ENCODE measurements around the gene WDR91. TPM values are rescaled to one million over a fixed set of nuclear protein-coding genes. Genes with fewer than 3 reads are reported as not detected.
"Not testable (repeated sequence)": the region's sequence is repeated elsewhere in the genome, so short reads cannot be mapped to it uniquely, and the experiment has no call there.

The WDR91 gene
- polyA plus RNA-seq, 3 donors from 2014 or later, result 2.1 to 5.8 (median 3.2) TPM

DNA sequence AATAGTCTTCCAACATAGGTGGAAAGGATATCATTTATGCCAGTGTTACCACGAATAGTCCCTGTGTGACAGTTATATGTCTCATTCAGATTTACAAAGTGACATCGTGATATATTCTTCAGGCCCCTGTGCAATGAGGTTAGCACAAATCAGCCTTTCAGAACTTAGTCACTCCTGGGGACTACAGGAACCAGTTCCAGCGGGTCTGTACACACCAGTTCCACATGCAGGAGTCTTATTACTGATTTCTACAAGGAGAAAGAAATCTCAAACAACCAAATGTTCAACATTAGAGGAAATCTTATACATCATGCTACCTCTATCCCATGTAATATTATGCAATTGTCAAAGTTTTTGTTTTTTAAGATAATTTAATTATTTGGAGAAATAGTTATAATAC, 4.4 kb upstream of the WDR91 start:
- no peak overlapping the region for H3K27ac Mint-ChIP-seq
- H3K4me1 Mint-ChIP-seq, result peaks cover 6 to 14% of the 10 kb centered on the region in 2 donors
- H3K36me3 Mint-ChIP-seq, result no peaks in the 10 kb centered on the region
- peaks cover 4 to 7% (median 7%) of the 10 kb centered on the region in 3 donors for H3K27me3 Mint-ChIP-seq (ENCODE audit: low read depth in 3 of 3)
- no peak overlapping the region for H3K4me3 Mint-ChIP-seq
- DNase-seq, result no peak
- no peaks in the 10 kb centered on the region for H3K9me3 Mint-ChIP-seq

DNA sequence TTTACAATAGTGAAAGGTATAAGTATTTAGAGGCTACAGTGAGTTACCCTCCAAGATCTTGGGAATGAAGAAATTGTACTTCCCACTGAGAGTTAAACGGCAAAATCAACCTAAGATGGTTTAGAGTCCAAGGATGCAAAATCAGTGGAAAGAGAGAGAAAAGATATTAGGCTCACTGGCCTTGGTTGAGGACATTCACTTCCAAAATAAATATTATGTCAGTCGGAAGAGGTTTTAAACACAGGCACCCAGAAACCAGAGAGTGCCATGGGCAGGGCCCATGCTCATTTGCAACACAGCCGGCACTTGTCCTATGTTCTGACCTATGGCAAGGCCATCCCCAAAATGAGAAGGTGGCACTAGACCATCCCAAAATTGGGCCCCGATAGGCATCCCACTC, 3.9 kb upstream of the WDR91 start:
- Mint-ChIP-seq H3K4me1 (peaks cover 12 to 20% of the 10 kb centered on the region in 2 donors), H3K36me3 (no peaks in the 10 kb centered on the region), H3K4me3 (no peak overlapping the region), H3K9me3 (no peaks in the 10 kb centered on the region), H3K27me3 (ENCODE audit: low read depth in 3 of 3) (peaks cover 4 to 8% (median 7%) of the 10 kb centered on the region in 3 donors), H3K27ac (no peak overlapping the region)
- DNase-seq, result no peak

DNA sequence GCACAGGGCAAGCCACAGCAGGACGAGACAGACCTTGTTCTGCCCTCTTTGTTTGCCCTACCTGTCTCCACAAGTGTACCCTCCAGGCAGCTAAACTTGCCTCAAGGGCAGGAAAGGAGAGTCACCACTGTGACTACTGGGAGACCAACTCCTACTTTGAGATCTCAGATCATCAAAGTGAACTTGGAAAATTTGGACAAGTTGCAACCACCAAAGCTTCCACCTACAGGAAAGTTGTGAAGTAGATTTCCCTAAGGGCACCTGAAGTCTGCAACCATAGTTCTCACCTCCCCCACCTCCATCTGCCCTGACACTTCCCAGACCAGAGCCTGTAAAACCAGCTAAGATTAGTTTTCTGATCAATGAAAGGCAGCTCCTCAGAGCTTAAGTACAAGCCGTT, 2.5 kb upstream of the WDR91 start:
- H3K4me3 Mint-ChIP-seq, result peak overlapping the region in 1 of 5 donors; percentile 51
- H3K36me3 Mint-ChIP-seq, result no peaks in the 10 kb centered on the region
- no peak for DNase-seq
- peaks cover 14 to 28% of the 10 kb centered on the region in 2 donors for H3K4me1 Mint-ChIP-seq
- no peak overlapping the region for H3K27ac Mint-ChIP-seq
- H3K27me3 Mint-ChIP-seq (ENCODE audit: low read depth in 3 of 3), result peaks cover 4 to 8% (median 7%) of the 10 kb centered on the region in 3 donors
- H3K9me3 Mint-ChIP-seq, result no peaks in the 10 kb centered on the region

DNA sequence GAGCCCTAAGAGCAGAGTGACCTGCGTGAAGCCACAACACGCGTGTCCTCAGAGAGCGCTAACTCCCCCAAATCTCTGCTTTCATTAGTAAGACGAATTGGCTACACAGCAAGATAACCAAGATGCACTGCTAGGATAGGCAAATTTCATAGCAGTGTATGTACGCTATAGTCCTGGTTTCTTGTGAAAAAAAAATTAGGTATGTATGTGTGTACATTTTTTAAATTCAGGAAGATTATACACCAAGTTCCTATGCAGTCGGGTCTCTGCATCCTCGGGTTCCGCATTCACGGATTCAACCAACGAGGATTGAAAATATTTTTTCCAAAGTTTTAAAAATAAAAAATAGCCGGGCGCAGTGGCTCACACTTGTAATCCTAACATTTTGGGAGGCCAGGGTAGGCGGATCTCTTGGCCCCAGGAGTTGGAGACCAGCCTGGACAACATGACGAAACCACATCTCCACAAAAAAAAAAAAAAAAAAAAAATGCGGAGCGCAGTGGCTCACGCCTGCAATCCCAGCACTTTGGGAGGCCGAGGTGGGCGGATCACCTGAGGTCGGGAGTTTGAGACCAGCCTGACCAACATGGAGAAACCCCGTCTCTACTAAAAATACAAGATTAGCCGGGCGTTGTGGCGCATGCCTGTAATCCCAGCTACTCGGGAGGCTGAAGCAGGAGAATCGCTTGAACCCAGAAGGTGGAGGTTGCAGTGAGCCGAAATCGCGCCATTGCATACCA, 790 bp upstream of the WDR91 start:
- not testable (repeated sequence) for DNase-seq; H3K9me3 Mint-ChIP-seq; H3K27me3 Mint-ChIP-seq (ENCODE audit: low read depth in 3 of 3)
- H3K4me3 Mint-ChIP-seq, result peak overlapping the region; percentile 92 to 97 (median 96)
- peaks cover 0 to 11% (median 0%) of the 10 kb centered on the region in 3 donors for H3K36me3 Mint-ChIP-seq
- peak overlapping the region; percentile 89 to 95 (median 92) for H3K27ac Mint-ChIP-seq
- peaks cover 19 to 42% of the 10 kb centered on the region in 2 donors for H3K4me1 Mint-ChIP-seq

DNA sequence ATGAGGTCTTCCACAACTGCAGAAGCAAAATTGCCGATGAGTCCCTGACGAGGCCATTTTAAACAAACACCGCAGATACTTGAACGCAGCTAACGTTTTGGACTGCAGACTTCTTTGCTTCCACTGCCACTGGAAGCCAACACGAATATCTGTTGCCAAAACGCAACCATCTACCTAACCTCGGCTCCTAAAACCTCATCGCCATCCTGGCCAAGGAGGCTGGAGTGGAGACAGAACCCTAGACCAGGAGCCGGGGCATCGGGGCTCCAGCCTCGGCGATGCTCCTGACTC, 493 bp downstream of the WDR91 start:
- no peak for DNase-seq
- H3K4me3 Mint-ChIP-seq, result peak overlapping the region; percentile 92 to 97 (median 96)
- H3K36me3 Mint-ChIP-seq, result peaks cover 0 to 17% (median 4%) of the 10 kb centered on the region in 3 donors
- peaks cover 19 to 47% of the 10 kb centered on the region in 2 donors for H3K4me1 Mint-ChIP-seq
- peaks cover 4 to 5% (median 4%) of the 10 kb centered on the region in 3 donors for H3K27me3 Mint-ChIP-seq (ENCODE audit: low read depth in 3 of 3)
- peak overlapping the region; percentile 78 to 99 (median 94) for H3K27ac Mint-ChIP-seq
- no peaks in the 10 kb centered on the region for H3K9me3 Mint-ChIP-seq

DNA sequence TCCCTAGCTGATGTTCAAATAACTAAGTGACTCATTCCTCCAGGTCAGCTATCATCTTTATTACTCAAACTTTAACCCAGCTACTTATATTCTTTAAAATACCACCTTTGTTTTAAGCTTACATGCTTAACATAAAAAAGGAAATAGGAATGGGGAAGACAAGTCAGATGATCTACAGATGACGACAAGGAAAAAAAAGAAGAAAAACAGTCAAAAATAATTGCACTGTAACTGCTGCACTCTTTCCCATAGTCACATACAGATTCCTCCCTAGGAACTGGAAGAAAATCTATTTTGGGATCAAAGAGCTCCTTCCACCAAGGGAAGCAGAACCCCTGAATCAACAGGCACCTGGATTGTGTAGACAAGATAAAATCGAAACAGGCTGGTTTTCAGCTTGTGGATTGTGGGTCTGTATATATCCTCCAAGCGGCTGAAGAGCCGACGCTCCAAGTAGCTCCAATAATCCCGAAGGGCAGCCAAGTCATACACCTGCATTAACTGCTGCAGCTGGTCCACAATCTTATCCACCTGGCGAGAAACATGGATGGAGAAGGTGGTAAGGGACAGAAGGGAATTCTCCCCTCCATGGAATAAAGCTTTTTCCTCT, 2.0 kb downstream of the WDR91 start:
- H3K27me3 Mint-ChIP-seq (ENCODE audit: low read depth in 3 of 3), result peaks cover 4 to 5% (median 4%) of the 10 kb centered on the region in 3 donors
- no peak for DNase-seq
- peaks cover 4 to 28% (median 6%) of the 10 kb centered on the region in 3 donors for H3K36me3 Mint-ChIP-seq
- H3K27ac Mint-ChIP-seq, result peak overlapping the region in 1 of 6 donors; percentile 28
- peak overlapping the region in 3 of 5 donors; percentile 38 to 43 (median 42) for H3K4me3 Mint-ChIP-seq
- H3K9me3 Mint-ChIP-seq, result no peaks in the 10 kb centered on the region
- peaks cover 19 to 47% of the 10 kb centered on the region in 2 donors for H3K4me1 Mint-ChIP-seq

DNA sequence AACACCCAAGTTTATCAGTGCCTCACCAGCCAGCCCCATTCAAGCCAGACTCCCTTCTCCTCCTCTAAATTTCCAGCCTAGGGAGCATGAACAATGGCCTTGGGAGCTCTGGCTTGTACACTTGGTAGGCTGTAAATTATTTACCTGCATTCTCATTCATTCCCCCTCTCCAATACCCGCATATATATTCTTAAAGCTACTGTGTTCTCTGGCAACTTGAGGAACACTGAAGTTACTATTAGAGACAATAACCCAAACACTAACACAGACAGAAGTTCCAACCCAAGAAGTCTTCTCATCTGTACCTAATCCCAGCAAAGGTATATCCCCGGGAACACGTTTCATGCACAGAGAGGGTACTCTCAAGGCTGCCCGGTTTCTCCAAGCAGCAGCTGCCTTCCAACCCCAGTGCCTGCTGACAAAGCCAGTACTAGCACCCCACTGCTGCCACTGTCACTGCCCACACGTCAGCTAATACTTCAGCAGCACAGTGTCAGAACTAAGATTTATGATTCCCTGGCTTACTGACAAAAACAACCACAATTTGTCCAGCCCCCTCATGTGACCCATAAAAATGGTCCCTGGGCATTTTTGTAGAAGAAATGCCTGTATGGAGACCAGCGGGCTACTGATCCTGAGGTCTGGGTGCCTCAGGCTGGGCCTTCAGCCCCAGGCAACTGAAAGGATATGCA, 3.1 kb downstream of the WDR91 start:
- peaks cover 19 to 47% of the 10 kb centered on the region in 2 donors for H3K4me1 Mint-ChIP-seq
- peaks cover 9 to 38% (median 12%) of the 10 kb centered on the region in 3 donors for H3K36me3 Mint-ChIP-seq
- H3K9me3 Mint-ChIP-seq, result no peaks in the 10 kb centered on the region
- peaks cover 4 to 5% (median 4%) of the 10 kb centered on the region in 3 donors for H3K27me3 Mint-ChIP-seq (ENCODE audit: low read depth in 3 of 3)
- no peak for DNase-seq
- H3K4me3 Mint-ChIP-seq, result peak overlapping the region in 1 of 5 donors; percentile 26
- peak overlapping the region in 2 of 6 donors; percentile 9 to 50 for H3K27ac Mint-ChIP-seq

DNA sequence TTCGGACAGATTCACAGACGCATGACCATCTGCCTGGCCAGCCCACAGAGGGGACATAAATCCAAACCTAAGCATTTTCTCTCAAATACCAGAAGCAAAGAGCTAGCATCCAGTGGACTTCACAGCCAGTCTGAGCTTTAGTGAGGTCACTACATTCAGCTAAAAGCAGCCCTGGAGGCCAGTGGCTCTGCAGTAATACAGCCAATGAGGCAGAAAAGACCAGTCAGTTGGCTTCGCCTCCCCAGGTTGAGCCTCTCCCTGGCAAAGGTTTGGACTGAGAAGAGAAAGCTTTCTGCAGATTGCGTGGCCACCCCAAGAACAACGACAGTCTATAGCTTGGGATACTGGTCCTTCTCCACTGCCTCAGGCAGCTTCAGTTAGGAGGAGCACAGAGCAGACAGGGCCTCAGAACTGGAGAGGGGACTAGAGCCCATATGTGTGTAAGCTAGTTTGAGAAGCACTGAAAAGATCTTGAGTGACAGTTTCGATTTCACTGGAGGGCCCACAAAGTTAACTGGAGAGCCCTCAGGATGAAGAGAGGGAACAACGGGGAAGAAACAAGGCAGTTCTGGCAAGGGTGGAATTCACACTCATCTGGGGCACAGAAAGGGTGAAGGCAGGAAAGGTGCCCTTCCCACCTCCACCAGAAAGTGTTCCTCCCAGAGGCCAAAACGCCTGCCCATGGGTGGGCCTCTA, 3.8 kb downstream of the WDR91 start:
- Mint-ChIP-seq H3K4me3 (no peak overlapping the region), H3K27ac (no peak overlapping the region), H3K27me3 (ENCODE audit: low read depth in 3 of 3) (peaks cover 4 to 5% (median 4%) of the 10 kb centered on the region in 3 donors), H3K36me3 (peaks cover 12 to 41% (median 12%) of the 10 kb centered on the region in 3 donors), H3K9me3 (no peaks in the 10 kb centered on the region), H3K4me1 (peaks cover 19 to 48% of the 10 kb centered on the region in 2 donors)
- DNase-seq, result no peak

DNA sequence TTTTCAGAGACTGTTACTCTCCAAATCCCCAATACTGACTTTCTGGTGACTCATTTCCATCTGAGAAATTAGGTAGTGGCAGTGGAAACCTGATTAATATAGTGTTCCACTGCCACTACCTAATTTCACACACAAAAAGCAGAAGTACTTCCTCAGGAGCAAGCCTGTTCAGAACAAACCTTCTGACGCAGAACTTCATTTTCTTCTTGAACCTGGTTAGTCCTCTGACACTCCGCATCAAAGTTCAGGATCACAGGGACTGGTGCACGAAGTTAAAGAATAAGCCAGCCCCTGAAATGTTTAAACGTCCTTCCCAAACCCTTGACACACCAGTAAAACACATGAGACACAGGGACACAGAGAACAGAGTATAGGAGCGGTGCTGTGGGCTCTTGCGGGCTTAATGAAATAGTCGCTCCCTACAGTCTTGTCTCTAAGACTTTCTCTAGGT, 4.4 kb downstream of the WDR91 start:
- DNase-seq, result no peak
- peaks cover 12 to 44% (median 16%) of the 10 kb centered on the region in 3 donors for H3K36me3 Mint-ChIP-seq
- no peak overlapping the region for H3K27ac Mint-ChIP-seq
- no peak overlapping the region for H3K4me3 Mint-ChIP-seq
- H3K4me1 Mint-ChIP-seq, result peaks cover 19 to 50% of the 10 kb centered on the region in 2 donors
- no peaks in the 10 kb centered on the region for H3K9me3 Mint-ChIP-seq
- peaks cover 4 to 5% (median 4%) of the 10 kb centered on the region in 3 donors for H3K27me3 Mint-ChIP-seq (ENCODE audit: low read depth in 3 of 3)

DNA sequence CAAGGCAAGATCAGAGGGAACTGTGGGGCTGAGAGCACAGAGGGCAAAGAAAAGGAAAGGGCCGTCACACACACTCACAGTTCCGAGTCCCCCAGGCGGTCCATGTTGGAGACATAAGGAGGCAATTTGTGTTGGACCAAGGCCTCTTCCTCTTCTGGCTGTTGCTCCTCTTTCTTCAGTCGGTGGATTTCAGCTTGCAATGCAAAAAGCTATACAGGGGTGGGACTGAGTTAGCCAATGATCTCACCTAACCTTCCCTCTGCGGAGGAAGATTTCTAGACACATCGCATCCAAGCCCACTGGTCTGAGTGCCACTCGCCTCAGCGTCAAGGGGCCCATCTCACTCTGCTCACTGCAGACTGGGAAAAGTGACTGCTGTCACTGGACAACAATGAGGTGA, 5.5 kb downstream of the WDR91 start:
- H3K4me1 Mint-ChIP-seq, result peaks cover 13 to 39% of the 10 kb centered on the region in 2 donors
- peaks cover 0 to 2% (median 0%) of the 10 kb centered on the region in 3 donors for H3K27me3 Mint-ChIP-seq (ENCODE audit: low read depth in 3 of 3)
- H3K4me3 Mint-ChIP-seq, result no peak overlapping the region
- no peak for DNase-seq
- H3K9me3 Mint-ChIP-seq, result no peaks in the 10 kb centered on the region
- peaks cover 17 to 51% (median 20%) of the 10 kb centered on the region in 3 donors for H3K36me3 Mint-ChIP-seq
- H3K27ac Mint-ChIP-seq, result peak overlapping the region in 1 of 6 donors; percentile 26

DNA sequence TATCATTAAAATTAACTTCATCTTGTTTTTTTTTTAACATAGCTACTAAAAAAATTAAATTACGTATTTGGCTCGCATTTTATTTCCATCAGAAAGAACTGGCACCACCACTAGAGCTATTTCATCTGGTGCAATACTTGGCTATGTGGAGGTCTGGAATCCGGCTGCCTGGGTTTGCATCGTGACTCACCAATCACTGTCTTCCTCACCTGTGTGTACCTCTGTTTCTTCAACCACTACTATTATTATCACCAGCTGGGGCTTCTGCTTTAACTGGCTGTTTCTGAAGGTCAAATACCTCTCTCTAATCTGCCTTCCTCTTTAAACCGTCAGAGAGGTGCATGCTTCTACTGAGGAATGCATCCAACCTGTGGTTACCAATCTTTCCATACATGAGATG, 6.5 kb downstream of the WDR91 start:
- Mint-ChIP-seq H3K27ac (no peak overlapping the region), H3K4me1 (peaks cover 6 to 30% of the 10 kb centered on the region in 2 donors), H3K9me3 (no peaks in the 10 kb centered on the region), H3K36me3 (peaks cover 20 to 56% (median 20%) of the 10 kb centered on the region in 3 donors), H3K27me3 (ENCODE audit: low read depth in 3 of 3) (no peaks in the 10 kb centered on the region), H3K4me3 (no peak overlapping the region)
- DNase-seq, result no peak

DNA sequence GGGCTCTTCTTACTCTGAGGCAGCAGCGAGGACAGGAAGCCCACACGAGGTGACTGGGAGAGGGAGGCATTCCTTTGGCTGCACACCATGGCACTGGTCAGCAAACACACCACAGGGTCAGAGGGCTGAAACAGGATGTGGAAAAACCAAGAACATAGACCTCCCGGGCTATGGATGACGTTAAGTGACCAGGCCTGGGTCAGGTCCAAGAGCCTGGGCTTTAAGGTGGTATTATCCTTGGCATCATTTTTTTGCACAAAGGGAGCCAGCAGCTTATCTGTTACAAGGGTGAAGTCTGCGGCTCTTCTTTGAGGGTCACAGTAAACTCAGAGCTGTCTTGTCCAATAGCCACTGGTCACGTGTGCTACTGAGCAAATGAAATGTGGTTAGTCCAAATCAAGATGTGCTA, 7.0 kb downstream of the WDR91 start:
- peaks cover 20 to 61% (median 21%) of the 10 kb centered on the region in 3 donors for H3K36me3 Mint-ChIP-seq

DNA sequence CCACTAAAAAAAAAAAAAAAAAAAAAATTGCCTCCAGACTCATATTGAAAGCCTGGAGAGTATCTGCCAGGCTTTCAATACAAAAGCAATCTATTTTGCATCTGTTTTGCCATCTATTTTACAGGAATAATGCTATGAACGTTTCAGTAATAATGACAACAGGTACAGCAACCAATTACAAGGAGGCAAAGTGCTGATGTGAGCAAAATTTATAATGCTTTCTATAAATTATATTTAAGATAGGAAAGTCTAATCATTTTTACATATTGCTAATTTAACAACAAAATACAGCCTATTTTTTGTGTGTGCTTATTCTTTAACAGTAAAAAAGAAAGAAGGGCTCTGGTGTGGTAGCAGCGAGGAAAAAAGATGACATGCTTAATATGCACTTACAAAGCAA, 10.0 kb downstream of the WDR91 start:
- no peaks in the 10 kb centered on the region for H3K27me3 Mint-ChIP-seq (ENCODE audit: low read depth in 3 of 3)

More for the DNA sequence above, 7.0 kb downstream of the WDR91 start:
- no peaks in the 10 kb centered on the region for H3K9me3 Mint-ChIP-seq
- no peak overlapping the region for H3K4me3 Mint-ChIP-seq
- no peak overlapping the region for H3K27ac Mint-ChIP-seq
- peaks cover 5 to 29% of the 10 kb centered on the region in 2 donors for H3K4me1 Mint-ChIP-seq
- no peak for DNase-seq
- no peaks in the 10 kb centered on the region for H3K27me3 Mint-ChIP-seq (ENCODE audit: low read depth in 3 of 3)

More for the DNA sequence above, 10.0 kb downstream of the WDR91 start:
- peaks cover 0 to 8% of the 10 kb centered on the region in 2 donors for H3K4me1 Mint-ChIP-seq
- H3K9me3 Mint-ChIP-seq, result no peaks in the 10 kb centered on the region
- peaks cover 22 to 69% (median 24%) of the 10 kb centered on the region in 3 donors for H3K36me3 Mint-ChIP-seq
- H3K4me3 Mint-ChIP-seq, result no peak overlapping the region
- DNase-seq, result no peak
- no peak overlapping the region for H3K27ac Mint-ChIP-seq
